ENCODE measurements around the gene TUBA3D. TPM values are rescaled to one million over a fixed set of nuclear protein-coding genes. Genes with fewer than 3 reads are reported as not detected.
A peak's percentile ranks its signal among the peaks of the same experiment; 100 is the strongest.
"Not testable (repeated sequence)": the region's sequence is repeated elsewhere in the genome, so short reads cannot be mapped to it uniquely, and the experiment has no call there.

TUBA3D gene
- total RNA-seq, 1 donor from 2014 or later, result not detected

- H3K36me3 Mint-ChIP-seq, result no peaks in the 10 kb centered on the region
- H3K27ac Mint-ChIP-seq, result no peak overlapping the region
- no peaks in the 10 kb centered on the region for H3K4me1 Mint-ChIP-seq (ENCODE audit: unreplicated experiment)
- no peak overlapping the region for H3K4me3 Mint-ChIP-seq
- TF ChIP-seq, protein P1, sequence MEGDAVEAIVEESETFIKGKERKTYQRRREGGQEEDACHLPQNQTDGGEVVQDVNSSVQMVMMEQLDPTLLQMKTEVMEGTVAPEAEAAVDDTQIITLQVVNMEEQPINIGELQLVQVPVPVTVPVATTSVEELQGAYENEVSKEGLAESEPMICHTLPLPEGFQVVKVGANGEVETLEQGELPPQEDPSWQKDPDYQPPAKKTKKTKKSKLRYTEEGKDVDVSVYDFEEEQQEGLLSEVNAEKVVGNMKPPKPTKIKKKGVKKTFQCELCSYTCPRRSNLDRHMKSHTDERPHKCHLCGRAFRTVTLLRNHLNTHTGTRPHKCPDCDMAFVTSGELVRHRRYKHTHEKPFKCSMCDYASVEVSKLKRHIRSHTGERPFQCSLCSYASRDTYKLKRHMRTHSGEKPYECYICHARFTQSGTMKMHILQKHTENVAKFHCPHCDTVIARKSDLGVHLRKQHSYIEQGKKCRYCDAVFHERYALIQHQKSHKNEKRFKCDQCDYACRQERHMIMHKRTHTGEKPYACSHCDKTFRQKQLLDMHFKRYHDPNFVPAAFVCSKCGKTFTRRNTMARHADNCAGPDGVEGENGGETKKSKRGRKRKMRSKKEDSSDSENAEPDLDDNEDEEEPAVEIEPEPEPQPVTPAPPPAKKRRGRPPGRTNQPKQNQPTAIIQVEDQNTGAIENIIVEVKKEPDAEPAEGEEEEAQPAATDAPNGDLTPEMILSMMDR (conservative IDR thresholded peaks at IDR 0.05), result no peak
- DNase-seq (ENCODE audit: extremely low spot score, unreplicated experiment), result no peak
- no peaks in the 10 kb centered on the region for H3K27me3 Mint-ChIP-seq
- no peaks in the 10 kb centered on the region for H3K9me3 Mint-ChIP-seq
Measured at GRCh38 chr2:131520526-131520925, 44.6 kb downstream of the TUBA3D start.

DNA sequence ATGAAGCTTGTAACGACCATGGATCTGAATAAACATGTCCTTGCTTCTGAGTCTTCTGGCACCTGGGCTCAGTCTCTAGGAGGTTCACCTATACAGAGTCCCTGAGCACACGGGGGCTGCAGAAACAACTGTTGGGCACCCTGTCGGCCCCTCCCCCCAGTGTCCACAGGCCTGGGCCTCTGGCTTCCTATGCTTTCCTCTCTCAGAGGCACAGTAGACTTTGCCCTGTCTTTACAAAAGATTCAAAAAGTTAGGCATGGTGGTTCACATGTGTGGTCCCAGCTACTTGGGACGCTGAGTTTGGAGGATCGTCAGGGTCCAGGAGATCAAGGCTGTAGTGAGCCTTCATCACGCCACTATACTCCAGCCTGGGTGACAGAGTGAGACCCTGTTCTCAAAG is 45.6 kb downstream of the TUBA3D start:
- not testable (repeated sequence) for H3K4me3 Mint-ChIP-seq, H3K36me3 Mint-ChIP-seq, H3K27ac Mint-ChIP-seq

GRCh38 chr2:131521961-131522781 is 46.3 kb downstream of the TUBA3D start:
- Mint-ChIP-seq H3K4me1 (ENCODE audit: unreplicated experiment) (no peaks in the 10 kb centered on the region), H3K27ac (no peak overlapping the region), H3K9me3 (no peaks in the 10 kb centered on the region), H3K27me3 (no peaks in the 10 kb centered on the region), H3K36me3 (no peaks in the 10 kb centered on the region), H3K4me3 (no peak overlapping the region)
- DNase-seq (ENCODE audit: extremely low spot score, unreplicated experiment), result no peak
- TF ChIP-seq, protein P1 (conservative IDR thresholded peaks at IDR 0.05), result no peak

More for the DNA sequence above, 45.6 kb downstream of the TUBA3D start:
- not testable (repeated sequence) for H3K27me3 Mint-ChIP-seq; H3K9me3 Mint-ChIP-seq; DNase-seq (ENCODE audit: extremely low spot score, unreplicated experiment); H3K4me1 Mint-ChIP-seq (ENCODE audit: unreplicated experiment)

GRCh38 chr2:131525256-131525655 is 49.3 kb downstream of the TUBA3D start:
- H3K4me3 Mint-ChIP-seq, H3K9me3 Mint-ChIP-seq, H3K27me3 Mint-ChIP-seq: not testable (repeated sequence)

DNA sequence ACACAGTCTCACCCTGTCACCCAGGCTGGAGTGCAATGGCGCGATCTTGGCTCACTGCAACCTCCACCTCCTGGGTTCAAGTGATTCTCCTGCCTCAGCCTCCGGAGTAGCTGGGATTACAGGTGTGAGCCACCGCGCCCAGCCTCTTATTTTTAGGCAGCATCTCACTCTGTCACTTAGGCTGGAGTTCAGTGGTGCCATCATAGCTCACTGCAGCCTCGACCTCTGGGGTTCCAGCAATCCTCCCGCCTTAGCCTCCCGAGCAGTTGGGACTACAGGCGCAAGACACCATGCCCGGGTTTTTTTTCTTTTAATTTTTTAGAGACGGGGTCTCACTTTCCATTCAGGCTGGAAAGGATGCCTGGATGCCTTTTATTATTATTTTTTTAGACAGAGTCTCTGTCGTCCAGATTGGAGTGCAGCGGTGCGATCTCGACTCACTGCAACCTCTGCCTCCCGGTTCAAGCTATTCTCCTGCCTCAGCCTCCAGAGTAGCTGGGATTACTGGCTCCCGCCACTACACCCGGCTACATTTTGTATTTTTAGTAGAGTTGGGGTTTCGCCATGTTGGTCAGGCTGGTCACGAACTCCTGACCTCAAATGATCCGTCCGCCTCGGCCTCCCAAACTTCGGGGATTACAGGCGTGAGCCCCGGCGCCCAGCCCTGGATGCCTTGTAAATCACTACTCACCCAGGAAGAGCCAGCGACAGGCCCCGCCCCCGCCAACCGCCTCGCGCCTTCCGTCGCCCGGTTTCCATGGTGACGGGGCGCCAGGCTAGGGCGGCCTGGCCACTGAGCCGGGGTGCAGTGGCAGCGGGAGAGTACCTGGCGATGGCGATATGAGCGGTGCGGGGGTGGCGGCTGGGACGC is 51.4 kb downstream of the TUBA3D start, which contains the start of gene CCDC74A:
CCDC74A (plus strand) TSS at position 758 of the 871 bp plus-strand sequence; CDS start at position 841, 83 bp downstream.
- Mint-ChIP-seq H3K27ac (peak within 1 kb of the TSS; percentile 79), H3K4me3 (peak within 1 kb of the TSS; percentile 89)
- not testable (repeated sequence) for H3K9me3 Mint-ChIP-seq; H3K27me3 Mint-ChIP-seq; H3K36me3 Mint-ChIP-seq; H3K4me1 Mint-ChIP-seq (ENCODE audit: unreplicated experiment)
- peak; percentile 75 for DNase-seq (ENCODE audit: extremely low spot score, unreplicated experiment)

More at GRCh38 chr2:131525256-131525655, 49.3 kb downstream of the TUBA3D start:
- DNase-seq (ENCODE audit: extremely low spot score, unreplicated experiment), result peak; percentile 16
- not testable (repeated sequence) for H3K36me3 Mint-ChIP-seq; H3K4me1 Mint-ChIP-seq (ENCODE audit: unreplicated experiment); H3K27ac Mint-ChIP-seq

DNA sequence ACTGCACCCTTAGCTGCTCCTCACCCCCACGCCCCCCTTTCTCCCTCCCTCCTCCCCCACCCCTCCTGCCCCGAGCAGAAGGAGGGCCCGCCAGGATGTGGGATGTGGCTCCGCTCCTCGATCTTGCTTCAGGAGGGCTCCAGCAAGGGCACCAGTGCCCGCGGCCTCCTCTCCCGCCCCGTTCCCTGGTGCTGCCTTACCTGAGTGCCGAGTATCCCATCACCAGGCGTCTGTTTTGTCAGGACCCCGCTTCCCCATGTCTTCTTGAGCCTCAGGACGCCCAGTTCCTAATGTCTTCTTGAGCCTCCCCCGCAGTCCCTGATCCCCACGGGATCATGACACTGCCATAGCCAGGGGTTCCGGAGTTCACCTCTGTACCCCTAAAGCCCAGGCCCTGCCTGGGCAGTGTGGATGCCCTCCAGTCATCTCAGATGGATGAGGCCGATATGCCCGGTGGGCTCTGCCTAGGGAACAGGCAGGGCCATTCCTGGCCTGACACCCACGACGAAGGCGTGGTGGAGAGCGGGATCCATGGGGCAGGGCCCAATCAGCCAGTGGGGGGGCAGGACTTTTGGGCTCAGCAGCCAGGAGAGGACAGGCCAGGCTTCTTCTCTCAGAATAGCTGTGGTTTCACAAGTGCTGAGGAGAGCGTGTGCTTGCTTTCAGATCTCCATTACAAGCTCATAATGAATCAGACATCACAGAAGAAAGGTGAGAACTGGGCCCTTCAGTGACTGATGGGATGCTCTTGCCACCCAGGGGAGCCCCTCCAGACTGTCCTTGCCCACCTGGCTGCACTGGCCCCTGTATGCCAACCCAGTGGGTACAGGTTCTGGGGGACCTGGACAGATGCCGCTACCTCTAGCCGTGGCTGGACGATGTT is 53.3 kb downstream of the TUBA3D start:
- H3K36me3 Mint-ChIP-seq; H3K27ac Mint-ChIP-seq; H3K9me3 Mint-ChIP-seq; H3K27me3 Mint-ChIP-seq; H3K4me1 Mint-ChIP-seq (ENCODE audit: unreplicated experiment): not testable (repeated sequence)
- DNase-seq (ENCODE audit: extremely low spot score, unreplicated experiment), result peak; percentile 59
- peak overlapping the region; percentile 77 for H3K4me3 Mint-ChIP-seq

GRCh38 chr2:131529864-131530445 is 54.0 kb downstream of the TUBA3D start:
- H3K27me3 Mint-ChIP-seq; H3K27ac Mint-ChIP-seq; H3K4me1 Mint-ChIP-seq (ENCODE audit: unreplicated experiment); H3K9me3 Mint-ChIP-seq; H3K36me3 Mint-ChIP-seq: not testable (repeated sequence)
- DNase-seq (ENCODE audit: extremely low spot score, unreplicated experiment), result peak; percentile 56
- H3K4me3 Mint-ChIP-seq, result peak overlapping the region; percentile 77

DNA sequence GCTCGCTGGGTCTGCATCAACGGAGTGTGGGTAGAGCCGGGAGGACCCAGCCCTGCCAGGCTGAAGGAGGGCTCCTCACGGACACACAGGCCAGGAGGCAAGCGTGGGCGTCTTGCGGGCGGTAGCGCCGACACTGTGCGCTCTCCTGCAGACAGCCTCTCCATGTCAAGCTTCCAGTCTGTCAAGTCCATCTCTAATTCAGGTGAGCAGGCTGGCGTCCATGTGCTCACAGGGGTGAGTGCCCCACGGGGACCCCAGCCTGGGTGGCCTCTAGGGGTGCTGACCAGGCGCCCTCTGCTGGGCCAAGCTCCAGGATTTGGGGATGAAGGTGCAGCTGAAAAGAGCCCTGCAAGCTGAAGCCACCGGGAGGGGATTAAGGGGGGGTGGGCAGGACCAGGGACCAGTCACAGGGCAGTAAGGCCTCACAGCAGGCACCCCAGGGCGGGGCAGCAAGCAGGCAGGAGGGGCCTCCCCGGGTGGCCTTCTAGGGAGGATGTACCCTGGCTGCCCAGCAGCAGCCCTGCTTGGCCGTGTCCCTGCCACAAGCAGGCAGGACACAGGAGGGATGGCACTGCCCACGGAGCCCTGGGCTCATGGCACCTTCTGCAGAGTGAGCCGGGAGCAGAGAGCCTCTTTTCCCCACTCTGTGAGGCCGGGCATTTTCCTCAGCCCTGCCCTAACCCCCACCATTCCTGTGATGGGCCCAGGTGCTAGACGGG is 54.9 kb downstream of the TUBA3D start:
- DNase-seq (ENCODE audit: extremely low spot score, unreplicated experiment); H3K9me3 Mint-ChIP-seq; H3K4me1 Mint-ChIP-seq (ENCODE audit: unreplicated experiment); H3K27me3 Mint-ChIP-seq; H3K27ac Mint-ChIP-seq; H3K36me3 Mint-ChIP-seq; H3K4me3 Mint-ChIP-seq: not testable (repeated sequence)

DNA sequence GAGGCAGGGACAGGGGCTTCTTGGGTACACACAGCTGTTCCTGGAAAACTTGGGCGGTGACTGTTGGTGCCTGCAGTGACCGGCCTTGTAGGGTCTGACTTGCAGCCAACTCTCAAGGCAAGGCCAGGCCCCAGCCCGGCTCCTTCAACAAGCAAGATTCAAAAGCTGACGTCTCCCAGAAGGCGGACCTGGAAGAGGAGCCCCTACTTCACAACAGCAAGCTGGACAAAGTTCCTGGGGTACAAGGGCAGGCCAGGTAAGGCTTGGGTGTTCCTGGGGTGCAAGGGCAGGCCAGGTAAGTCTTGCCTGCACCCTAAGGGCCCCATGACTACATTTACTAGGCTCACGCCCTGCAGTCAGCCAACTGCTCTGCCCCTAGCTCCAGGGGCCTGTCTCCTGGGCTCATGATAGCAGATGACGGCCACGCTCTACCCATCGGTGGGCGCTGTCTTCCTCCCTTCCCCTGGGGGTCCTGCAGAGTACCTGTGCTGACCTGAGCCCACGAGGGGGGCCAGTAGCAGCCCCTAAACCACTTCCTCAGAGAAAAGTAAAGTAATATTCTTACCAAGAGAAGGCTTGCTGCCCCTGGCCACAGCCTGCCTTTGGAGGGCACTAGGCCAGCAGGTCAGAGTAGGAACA is 55.7 kb downstream of the TUBA3D start:
- H3K9me3 Mint-ChIP-seq; H3K27me3 Mint-ChIP-seq; DNase-seq (ENCODE audit: extremely low spot score, unreplicated experiment); H3K4me3 Mint-ChIP-seq; H3K27ac Mint-ChIP-seq; H3K4me1 Mint-ChIP-seq (ENCODE audit: unreplicated experiment); H3K36me3 Mint-ChIP-seq: not testable (repeated sequence)
